ENCODE measurements around the gene C6orf132. TPM values are rescaled to one million over a fixed set of nuclear protein-coding genes. Genes with fewer than 3 reads are reported as not detected.

C6orf132 gene
- total and polyA plus RNA-seq, 2 of the 8 experiments (the other 6 are each of a cell fraction or from before 2014, with no cell fraction given) = 31.5 to 64.0 TPM

DNA sequence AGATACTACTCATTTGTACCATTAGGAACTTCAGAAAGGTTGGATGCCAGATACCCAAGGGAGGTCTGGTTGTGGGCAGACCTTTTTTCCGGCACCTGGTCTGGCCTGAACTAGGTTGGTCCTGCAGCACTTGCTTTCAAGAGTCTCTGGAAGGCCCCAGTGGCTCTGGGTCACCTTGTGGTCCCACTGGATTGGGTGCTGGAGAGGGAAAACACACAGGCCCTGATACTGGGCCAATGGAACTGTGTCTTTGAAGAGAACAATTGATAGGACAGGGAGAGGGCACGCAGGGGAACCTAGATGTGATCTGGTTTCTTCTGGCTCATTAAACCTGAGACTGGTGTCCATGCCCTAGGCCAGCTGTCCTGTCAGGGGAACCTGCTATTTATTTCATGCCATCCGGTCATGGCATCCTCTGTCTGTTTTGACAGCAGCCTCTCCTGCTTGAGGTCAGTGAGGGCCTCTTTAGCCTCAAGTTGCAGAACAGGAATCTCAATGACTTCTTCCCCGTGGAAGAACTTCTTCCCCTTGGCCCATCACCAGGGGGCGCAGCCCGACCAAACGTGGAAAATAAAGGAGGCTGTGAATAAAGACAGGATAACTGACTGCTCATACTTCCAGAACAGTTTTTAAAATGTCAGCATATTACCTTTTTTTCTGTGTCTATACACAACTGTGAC, 67.1 kb downstream of the C6orf132 start:
- Histone ChIP-seq H2BK5ac (ENCODE audit: low read depth, low read length) (no peak overlapping the region), H2BK12ac (ENCODE audit: low read depth, low read length) (no peak overlapping the region), H2BK15ac (ENCODE audit: low read length) (no peak overlapping the region), H2BK120ac (replicated peaks; ENCODE audit: low read depth, low read length) (no peak overlapping the region), H3K4me2 (ENCODE audit: insufficient read depth in 1 of 2, low read depth in 2 of 2, low read length in 2 of 2) (no peak overlapping the region), H3K4ac (replicated peaks; ENCODE audit: insufficient read length, low read depth, low read length) (no peak overlapping the region), H3K27me3 (replicated peaks in 1 of 4; ENCODE audit: control insufficient read depth in 3 of 4, extremely low read depth in 1 of 4, insufficient read depth in 3 of 4, low read length in 3 of 4) (no peaks in the 10 kb centered on the region), H3K79me2 (ENCODE audit: control insufficient read depth in 1 of 2, insufficient read depth in 2 of 2, low read length in 2 of 2) (no peaks in the 10 kb centered on the region), H3K56ac (replicated peaks; ENCODE audit: insufficient read length, low read depth, low read length) (no peak overlapping the region), H3K4me3 (ENCODE audit: extremely low read depth in 1 of 4, insufficient read depth in 2 of 4, low read depth in 3 of 4, low read length in 4 of 4) (no peak overlapping the region), H3K9ac (replicated peaks in 1 of 4; ENCODE audit: extremely low read depth in 1 of 4, low read depth in 3 of 4, low read length in 3 of 4) (no peak overlapping the region), H2AK5ac (ENCODE audit: low read depth, low read length) (no peak overlapping the region), H4K91ac (replicated peaks; ENCODE audit: insufficient read length, low read length) (no peak overlapping the region), H4K8ac (ENCODE audit: extremely low read depth, insufficient read depth, low read length) (no peak overlapping the region), H3K14ac (ENCODE audit: insufficient read length) (no peak overlapping the region), H3K79me1 (ENCODE audit: low read depth, low read length) (no peaks in the 10 kb centered on the region), H3K18ac (ENCODE audit: extremely low read depth, low read length) (no peak overlapping the region), H3K36me3 (ENCODE audit: control insufficient read depth in 2 of 4, insufficient read depth in 4 of 4, low read length in 3 of 4) (peaks cover 3 to 29% (median 26%) of the 10 kb centered on the region in 4 experiments; a peak in 7 of 8 replicates), H3K9me3 (ENCODE audit: insufficient read depth in 2 of 2, low read depth in 1 of 2, low read length in 1 of 2) (no peaks in the 10 kb centered on the region), H4K20me1 (replicated peaks in 1 of 2; ENCODE audit: control insufficient read depth in 1 of 2, insufficient read depth in 2 of 2, low read length in 2 of 2) (peaks cover 0 to 2% of the 10 kb centered on the region in 2 experiments), H3K23me2 (ENCODE audit: low read depth, low read length) (no peaks in the 10 kb centered on the region), H3K4me1 (replicated peaks in 1 of 4; ENCODE audit: control insufficient read depth in 3 of 4, insufficient read depth in 4 of 4, low read length in 3 of 4) (no peaks in the 10 kb centered on the region), H3K23ac (ENCODE audit: insufficient read length) (no peak overlapping the region), H2AFZ (ENCODE audit: low read length) (no peak overlapping the region), H3K27ac (ENCODE audit: low read depth, low read length) (no peak overlapping the region), H2BK20ac (ENCODE audit: low read length) (no peak overlapping the region), H4K5ac (ENCODE audit: insufficient read length, low read depth, low read length) (no peak overlapping the region)
- peak; percentile 91 for FAIRE-seq
- no peak for TF ChIP-seq SIRT6 (IDR thresholded peaks at IDR 0.05; ENCODE audit: low read length)
- TF ChIP-seq, protein P1, sequence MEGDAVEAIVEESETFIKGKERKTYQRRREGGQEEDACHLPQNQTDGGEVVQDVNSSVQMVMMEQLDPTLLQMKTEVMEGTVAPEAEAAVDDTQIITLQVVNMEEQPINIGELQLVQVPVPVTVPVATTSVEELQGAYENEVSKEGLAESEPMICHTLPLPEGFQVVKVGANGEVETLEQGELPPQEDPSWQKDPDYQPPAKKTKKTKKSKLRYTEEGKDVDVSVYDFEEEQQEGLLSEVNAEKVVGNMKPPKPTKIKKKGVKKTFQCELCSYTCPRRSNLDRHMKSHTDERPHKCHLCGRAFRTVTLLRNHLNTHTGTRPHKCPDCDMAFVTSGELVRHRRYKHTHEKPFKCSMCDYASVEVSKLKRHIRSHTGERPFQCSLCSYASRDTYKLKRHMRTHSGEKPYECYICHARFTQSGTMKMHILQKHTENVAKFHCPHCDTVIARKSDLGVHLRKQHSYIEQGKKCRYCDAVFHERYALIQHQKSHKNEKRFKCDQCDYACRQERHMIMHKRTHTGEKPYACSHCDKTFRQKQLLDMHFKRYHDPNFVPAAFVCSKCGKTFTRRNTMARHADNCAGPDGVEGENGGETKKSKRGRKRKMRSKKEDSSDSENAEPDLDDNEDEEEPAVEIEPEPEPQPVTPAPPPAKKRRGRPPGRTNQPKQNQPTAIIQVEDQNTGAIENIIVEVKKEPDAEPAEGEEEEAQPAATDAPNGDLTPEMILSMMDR (IDR thresholded peaks at IDR 0.05; ENCODE audit: control extremely low read depth in 1 of 3, insufficient read depth in 1 of 3, low read depth in 1 of 3, low read length in 3 of 3) = peak; percentile 81 to 90 (median 83)
- 0 out of 4 replicates have a peak, but pooled peaks of 1 of the 2 experiments have one; percentile 57 for TF ChIP-seq SIN3A (conservative IDR thresholded peaks at IDR 0.05 in 1 of 2, IDR thresholded peaks at IDR 0.05 in 1 of 2; ENCODE audit: low read depth in 1 of 2, low read length in 2 of 2)
- no peak for TF ChIP-seq CTBP2 (IDR thresholded peaks at IDR 0.05; ENCODE audit: borderline replicate concordance, insufficient read depth, insufficient read length, low read length)
- TF ChIP-seq RAD21 (IDR thresholded peaks at IDR 0.05 in 1 of 2, conservative IDR thresholded peaks at IDR 0.05 in 1 of 2; ENCODE audit: low read depth in 2 of 2, low read length in 2 of 2) = peak; percentile 88 to 91
- CTCF ChIA-PET (ENCODE audit: partially characterized antibody) = interaction anchor here (0.8 to 18.4 kb wide), 8 partner anchors 16 to 206 kb away, joined by 3 to 313 read pairs (median 6); no protein-coding TSS in a partner anchor
- WGBS, 2 experiments (ENCODE audit: extremely low coverage in 1 of 2, insufficient coverage in 1 of 2, insufficient read length in 1 of 2, insufficient replicate concordance in 2 of 2, low coverage in 1 of 2, low lambda C conversion rate in 2 of 2, missing lambda C conversion rate in 1 of 2) = 50% methylated on average over 7 of the region's 7 CpGs; no CpG with 5 or more reads in 1 of the 2 experiments
- POLR2A ChIA-PET (ENCODE audit: partially characterized antibody) = interaction anchor here (1.2 kb wide), 1 partner anchor 7 kb away, joined by 4 read pairs; no protein-coding TSS in a partner anchor
- DNase-seq (ENCODE audit: low read depth in 1 of 2, low spot score in 2 of 2) = peak in 1 of 2 experiments; percentile 90

All from H1 (cell line).